Placental pericyte (primary cell): ENCODE results near the gene EP400. TPM values are rescaled to one million over a fixed set of nuclear protein-coding genes. Genes with fewer than 3 reads are reported as not detected.

Experiments
- small RNA-seq: library from RNA; depleted of rRNA; stranded (forward); fragments of <200 nt; gene quantifications from one replicate; pipeline ENCODE3, GENCODE V24; 2012; ENCODE audit warnings: low replicate concordance
- total RNA-seq: library from RNA; depleted of rRNA; stranded (reverse); fragments of >200 nt; gene quantifications from 2 replicates; pipeline ENCODE4 v1.2.3, GENCODE V29; 2012

EP400 gene, protein sequence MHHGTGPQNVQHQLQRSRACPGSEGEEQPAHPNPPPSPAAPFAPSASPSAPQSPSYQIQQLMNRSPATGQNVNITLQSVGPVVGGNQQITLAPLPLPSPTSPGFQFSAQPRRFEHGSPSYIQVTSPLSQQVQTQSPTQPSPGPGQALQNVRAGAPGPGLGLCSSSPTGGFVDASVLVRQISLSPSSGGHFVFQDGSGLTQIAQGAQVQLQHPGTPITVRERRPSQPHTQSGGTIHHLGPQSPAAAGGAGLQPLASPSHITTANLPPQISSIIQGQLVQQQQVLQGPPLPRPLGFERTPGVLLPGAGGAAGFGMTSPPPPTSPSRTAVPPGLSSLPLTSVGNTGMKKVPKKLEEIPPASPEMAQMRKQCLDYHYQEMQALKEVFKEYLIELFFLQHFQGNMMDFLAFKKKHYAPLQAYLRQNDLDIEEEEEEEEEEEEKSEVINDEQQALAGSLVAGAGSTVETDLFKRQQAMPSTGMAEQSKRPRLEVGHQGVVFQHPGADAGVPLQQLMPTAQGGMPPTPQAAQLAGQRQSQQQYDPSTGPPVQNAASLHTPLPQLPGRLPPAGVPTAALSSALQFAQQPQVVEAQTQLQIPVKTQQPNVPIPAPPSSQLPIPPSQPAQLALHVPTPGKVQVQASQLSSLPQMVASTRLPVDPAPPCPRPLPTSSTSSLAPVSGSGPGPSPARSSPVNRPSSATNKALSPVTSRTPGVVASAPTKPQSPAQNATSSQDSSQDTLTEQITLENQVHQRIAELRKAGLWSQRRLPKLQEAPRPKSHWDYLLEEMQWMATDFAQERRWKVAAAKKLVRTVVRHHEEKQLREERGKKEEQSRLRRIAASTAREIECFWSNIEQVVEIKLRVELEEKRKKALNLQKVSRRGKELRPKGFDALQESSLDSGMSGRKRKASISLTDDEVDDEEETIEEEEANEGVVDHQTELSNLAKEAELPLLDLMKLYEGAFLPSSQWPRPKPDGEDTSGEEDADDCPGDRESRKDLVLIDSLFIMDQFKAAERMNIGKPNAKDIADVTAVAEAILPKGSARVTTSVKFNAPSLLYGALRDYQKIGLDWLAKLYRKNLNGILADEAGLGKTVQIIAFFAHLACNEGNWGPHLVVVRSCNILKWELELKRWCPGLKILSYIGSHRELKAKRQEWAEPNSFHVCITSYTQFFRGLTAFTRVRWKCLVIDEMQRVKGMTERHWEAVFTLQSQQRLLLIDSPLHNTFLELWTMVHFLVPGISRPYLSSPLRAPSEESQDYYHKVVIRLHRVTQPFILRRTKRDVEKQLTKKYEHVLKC (N-terminal part only)
- total RNA-seq: 21.6 and 23.4 TPM in 2 replicates

DNA sequence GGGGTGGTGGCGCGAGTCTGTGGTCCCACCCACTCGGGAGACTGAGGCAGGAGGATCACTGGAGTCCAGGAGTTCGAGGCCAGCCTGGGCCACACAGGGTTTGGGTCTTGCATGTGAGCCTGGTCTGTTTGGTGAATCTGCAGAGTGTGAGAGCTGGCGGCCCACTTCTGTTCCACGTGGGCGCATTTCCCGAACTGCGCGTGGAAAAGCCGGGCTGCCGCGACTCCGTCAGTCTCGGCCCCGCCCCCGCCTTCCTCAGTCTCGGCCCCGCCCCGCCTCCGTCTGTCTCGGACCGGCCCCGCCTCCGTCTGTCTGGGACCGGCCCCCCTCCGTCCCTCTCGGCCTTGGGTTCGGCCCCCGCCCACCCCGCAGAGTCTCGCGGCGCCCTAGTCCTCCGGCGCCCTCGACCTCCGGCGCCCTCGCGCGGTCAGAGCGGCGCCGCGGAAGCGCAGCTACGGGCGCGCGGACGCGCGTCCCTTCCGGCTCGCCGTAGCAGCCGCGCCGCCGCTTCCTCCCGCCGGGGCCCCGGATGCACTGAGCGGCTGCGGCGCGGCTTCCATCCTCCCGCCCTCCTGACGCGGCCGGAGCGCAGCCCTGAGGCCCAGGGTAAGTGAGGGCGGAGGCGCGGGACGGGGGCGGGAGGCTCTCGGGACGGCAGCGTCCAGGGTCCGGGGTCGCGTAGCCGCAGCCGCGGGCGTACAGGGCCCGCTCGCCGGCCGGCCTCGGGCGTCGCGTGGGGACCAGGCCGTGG lies at the start of gene EP400:
TSS of gene EP400 (plus strand) at position 512 of the 751 bp plus-strand sequence. CDS start 10,678 bp downstream, outside the sequence.

DNA sequence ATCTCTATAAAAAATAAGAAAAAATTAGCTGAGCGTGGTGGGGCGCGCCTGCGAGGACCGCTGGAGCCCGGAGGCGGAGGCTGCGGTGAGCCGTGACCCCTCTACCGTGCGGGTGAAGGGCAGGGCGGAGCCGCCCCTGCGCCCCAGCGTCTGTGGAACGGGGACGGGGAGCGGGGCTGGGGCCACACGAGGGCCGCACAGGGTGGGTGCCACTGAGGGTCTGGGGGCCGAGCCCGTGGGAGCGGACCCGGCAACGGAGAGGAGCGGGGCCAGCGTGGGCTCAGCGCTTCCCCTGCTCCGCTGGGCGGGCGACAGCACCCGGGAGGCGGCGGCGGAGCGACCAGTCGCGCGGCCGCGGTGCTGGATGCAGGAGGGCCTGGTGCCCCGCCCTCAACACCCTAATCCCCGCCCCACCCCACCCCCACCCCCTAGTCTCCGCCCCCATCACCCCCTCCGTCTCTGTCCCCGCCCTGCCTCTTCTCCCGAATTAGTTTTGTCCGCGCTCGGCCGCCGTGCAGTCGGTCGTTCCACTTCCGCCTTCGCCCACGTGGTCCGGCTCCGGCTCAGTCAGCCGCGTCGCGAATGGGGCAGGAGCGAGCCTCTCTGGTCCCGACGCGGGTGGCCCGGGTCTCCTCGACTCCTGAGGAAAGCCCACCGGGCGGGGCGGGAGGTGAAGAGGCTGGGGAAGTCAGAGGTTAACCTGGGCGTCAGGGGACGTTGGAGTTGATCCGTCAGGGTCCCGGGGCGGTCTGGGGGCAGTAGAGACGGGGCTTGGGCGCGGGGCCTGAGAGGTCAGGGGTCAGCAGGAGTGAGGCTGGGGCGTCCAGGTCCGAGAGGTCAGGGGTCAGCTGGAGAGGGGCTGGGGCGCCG lies 20.8 kb upstream of the EP400 start, which contains the start of gene PUS1:
TSS of gene PUS1 (plus strand) at position 566 of the 870 bp plus-strand sequence. CDS start 447 bp downstream, outside the sequence.

Small RNA genes within 50 kb of the gene (small RNA-seq; reads per million reads assigned to genes)
- gene AC131009.3: not detected
- gene AC137590.2: not detected
- 1,049 reads per million, percentile 100 among the genes with 10 or more reads in this experiment for gene SNORA49

Other genes with a start within 250 kb of the EP400 start
- 26.5 and 32.4 TPM in 2 replicates for gene SFSWAP, start 238.9 kb upstream of the EP400 start, total RNA-seq
- gene MMP17, start 121.5 kb upstream of the EP400 start, total RNA-seq: 12.7 and 21.2 TPM in 2 replicates
- 12.0 and 23.9 TPM in 2 replicates for gene ULK1, start 55.3 kb upstream of the EP400 start, total RNA-seq
- gene PUS1, start 20.7 kb upstream of the EP400 start, total RNA-seq: 14.7 and 18.0 TPM in 2 replicates
- gene DDX51, start 194.4 kb downstream of the EP400 start, total RNA-seq: 11.6 and 14.2 TPM in 2 replicates
- gene NOC4L, start 194.5 kb downstream of the EP400 start, total RNA-seq: 17.9 and 29.2 TPM in 2 replicates